SH-SY5Y (cell line): ENCODE data around the gene IGLL1.

Source experiments
- GATA2 ChIP-seq: IDR thresholded peaks from 2 replicates; pipeline ENCODE4 v1.6.1; 2011; ENCODE audit warnings: mild to moderate bottlenecking, low read depth, low read length
- GATA3 ChIP-seq: IDR thresholded peaks from 2 replicates; pipeline ENCODE4 v1.6.1; 2011; ENCODE audit warnings: low read depth, mild to moderate bottlenecking, low read length, moderate library complexity

- TF ChIP-seq GATA2 (no peak), GATA3 (no peak)
Observed at GRCh38 chr22:23533328-23533762, 46.7 kb downstream of the IGLL1 start.
